BLaER1 treated with 17β-estradiol and CSF1 and Interleukin-3, amounts not matched to agents 10 nM and 100 nM (cell line): ENCODE data around the gene TEN1.

Experiments
- H3K27ac ChIP-seq, 11 experiments: shearing (Covaris generic); formaldehyde crosslinking; 2 replicates each; pipeline ENCODE4 v1.8.1; 2022
- H3K27me3 ChIP-seq, 11 experiments: shearing (Covaris generic); formaldehyde crosslinking; 2 replicates each; pipeline ENCODE4 v1.8.1; 2022
- H3K36me3 ChIP-seq, 11 experiments: shearing (Covaris generic); formaldehyde crosslinking; 2 replicates each; pipeline ENCODE4 v1.8.1; 2022
- H3K4me1 ChIP-seq, 10 experiments: shearing (Covaris generic); formaldehyde crosslinking; 2 replicates each; pipeline ENCODE4 v1.8.1; 2022
- H3K4me2 ChIP-seq, 11 experiments: shearing (Covaris generic); formaldehyde crosslinking; 2 replicates each; pipeline ENCODE4 v1.8.1; 2022
- H3K4me3 ChIP-seq, 10 experiments: shearing (Covaris generic); formaldehyde crosslinking; 2 replicates each; pipeline ENCODE4 v1.8.1; 2022
- H3K9ac ChIP-seq, 11 experiments: shearing (Covaris generic); formaldehyde crosslinking; 2 replicates each; pipeline ENCODE4 v1.8.1; 2022
- H3K9me3 ChIP-seq, 11 experiments: shearing (Covaris generic); formaldehyde crosslinking; replicated peaks in 1 of 11; 2 replicates each; pipeline ENCODE4 v1.8.1; 2022
- H4K20me1 ChIP-seq, 11 experiments: shearing (Covaris generic); formaldehyde crosslinking; 2 replicates each; pipeline ENCODE4 v1.8.1; 2022
- Cebpa-rat ChIP-seq, 11 experiments: shearing (Covaris generic); IDR thresholded peaks; 2 replicates each; pipeline ENCODE4 v1.8.1; 2022

TEN1 gene

DNA sequence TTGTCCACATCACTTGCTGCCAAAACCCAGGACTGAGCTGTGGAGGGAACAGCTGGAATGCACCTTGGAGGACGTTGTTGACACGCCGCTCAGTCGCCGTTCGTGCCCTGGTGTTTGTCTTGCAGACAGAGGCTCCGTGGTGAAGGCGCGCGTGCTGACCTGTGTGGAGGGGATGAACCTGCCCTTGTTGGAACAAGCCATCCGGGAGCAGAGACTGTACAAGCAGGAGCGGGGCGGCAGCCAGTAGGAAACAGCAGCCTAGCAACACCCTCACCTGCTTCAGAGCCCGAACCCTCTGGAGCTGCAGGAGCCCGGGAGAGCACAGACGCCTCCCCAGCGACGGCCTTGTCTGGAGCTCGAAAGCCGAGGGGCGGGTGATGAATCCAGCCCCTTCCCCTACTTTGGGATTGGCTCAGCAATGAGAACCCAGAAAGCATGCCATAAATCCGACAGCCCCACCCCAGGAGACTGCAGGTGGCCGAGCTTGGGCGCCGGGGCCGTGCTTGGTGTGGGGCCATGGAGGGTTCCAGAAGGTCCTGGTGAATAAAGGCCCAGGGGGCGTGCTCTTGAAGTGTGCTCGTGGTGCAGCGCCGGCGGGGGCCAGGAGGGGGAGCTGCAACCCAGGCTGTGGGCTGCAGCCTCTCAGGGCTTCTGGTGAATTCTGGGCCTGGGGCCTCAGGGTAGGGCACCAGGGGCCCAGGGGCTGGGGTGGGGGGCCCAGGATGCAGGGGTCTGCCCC lies 21.1 kb downstream of the TEN1 start:
- Histone ChIP-seq H3K9me3 (no peaks in the 10 kb centered on the region), H3K27me3 (no peaks in the 10 kb centered on the region), H3K4me1 (peaks cover 35 to 51% (median 42%) of the 10 kb centered on the region in 10 experiments), H3K27ac (peak overlapping the region in 2 of 11 experiments; percentile 11 to 18; a peak in 1 of 22 replicates), H3K4me2 (peak overlapping the region in 3 of 11 experiments; percentile 12 to 21 (median 17); a peak in 2 of 22 replicates), H3K36me3 (peaks cover 15 to 59% (median 37%) of the 10 kb centered on the region in 11 experiments; a peak in 17 of 22 replicates), H4K20me1 (no peaks in the 10 kb centered on the region), H3K9ac (peak overlapping the region in 1 of 11 experiments; percentile 49; a peak in 1 of 22 replicates), H3K4me3 (no peak overlapping the region)
- TF ChIP-seq Cebpa-rat (IDR thresholded peaks at IDR 0.05): no peak

DNA sequence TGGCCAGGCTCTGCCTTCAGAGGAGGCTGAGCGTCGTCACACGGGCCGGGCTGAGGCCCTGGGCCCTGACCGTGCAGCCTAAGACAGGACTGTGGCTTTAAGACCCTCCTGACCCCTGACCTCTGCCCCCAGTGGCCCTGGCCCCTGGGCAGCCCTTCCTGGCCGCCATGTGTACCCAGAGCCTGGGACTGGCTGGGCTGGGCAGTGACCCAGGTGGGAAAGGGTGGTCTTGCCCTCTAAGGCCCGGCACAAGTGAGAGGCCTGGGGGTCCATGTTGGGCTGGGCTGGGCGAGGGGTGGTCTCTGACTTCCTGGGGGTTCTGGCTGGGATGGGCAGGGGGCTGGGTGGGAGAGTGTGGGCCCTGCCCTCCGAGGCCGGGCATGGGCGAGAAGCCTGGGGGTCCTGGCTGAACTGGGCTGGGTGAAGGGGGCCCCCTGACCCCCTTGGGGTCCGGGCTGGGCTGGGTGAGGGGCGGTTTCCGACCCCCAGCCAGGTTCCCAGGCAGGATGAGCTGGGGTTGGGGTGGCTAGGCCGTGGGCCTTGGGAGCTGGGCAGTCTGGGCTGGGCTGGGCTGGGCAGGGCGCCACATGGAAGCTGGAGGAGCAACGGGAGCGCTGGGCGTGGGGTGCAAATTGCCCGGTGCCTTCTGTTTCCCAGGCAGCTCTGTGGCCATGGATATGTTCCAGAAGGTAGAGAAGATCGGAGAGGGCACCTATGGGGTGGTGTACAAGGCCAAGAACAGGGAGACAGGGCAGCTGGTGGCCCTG lies 21.9 kb downstream of the TEN1 start, which contains the start of gene CDK3:
TSS of gene CDK3 (plus strand) at position 101 of the 767 bp plus-strand sequence. CDS start at position 672, 571 bp downstream.
- no peaks in the 10 kb centered on the region for H3K27me3 ChIP-seq
- H3K27ac ChIP-seq: peak within 1 kb of the TSS in 3 of 11 experiments; percentile 18 to 23 (median 18); a peak in 1 of 22 replicates
- no peaks in the 10 kb centered on the region for H4K20me1 ChIP-seq
- H3K36me3 ChIP-seq: peaks cover 14 to 52% (median 31%) of the 10 kb centered on the region in 11 experiments; a peak in 17 of 22 replicates
- H3K4me3 ChIP-seq: no peak within 1 kb of the TSS
- no peaks in the 10 kb centered on the region for H3K9me3 ChIP-seq
- H3K9ac ChIP-seq: peak within 1 kb of the TSS in 1 of 11 experiments; percentile 49; a peak in 2 of 22 replicates
- peak within 1 kb of the TSS in 3 of 11 experiments; percentile 12 to 21 (median 17); a peak in 2 of 22 replicates for H3K4me2 ChIP-seq
- TF ChIP-seq Cebpa-rat (IDR thresholded peaks at IDR 0.05): no peak
- peaks cover 29 to 52% (median 45%) of the 10 kb centered on the region in 10 experiments for H3K4me1 ChIP-seq

DNA sequence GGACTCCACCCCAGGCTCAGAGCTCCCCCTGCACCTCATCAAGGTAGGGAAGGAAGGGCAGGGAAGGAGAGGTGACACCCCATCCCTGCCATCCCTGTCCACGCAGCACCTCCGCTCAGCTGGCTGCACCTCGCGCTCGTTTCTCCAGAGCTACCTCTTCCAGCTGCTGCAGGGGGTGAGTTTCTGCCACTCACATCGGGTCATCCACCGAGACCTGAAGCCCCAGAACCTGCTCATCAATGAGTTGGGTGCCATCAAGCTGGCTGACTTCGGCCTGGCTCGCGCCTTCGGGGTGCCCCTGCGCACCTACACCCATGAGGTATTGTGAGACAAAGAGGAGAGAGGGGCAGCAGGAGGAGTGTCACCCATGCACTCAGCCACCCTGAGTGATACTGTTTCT lies 23.1 kb downstream of the TEN1 start:
- Histone ChIP-seq H3K4me2 (no peak overlapping the region), H3K4me1 (peaks cover 18 to 52% (median 44%) of the 10 kb centered on the region in 10 experiments), H3K4me3 (no peak overlapping the region), H3K27ac (no peak overlapping the region), H3K9me3 (no peaks in the 10 kb centered on the region), H3K9ac (no peak overlapping the region), H3K36me3 (peaks cover 14 to 51% (median 30%) of the 10 kb centered on the region in 11 experiments; a peak in 17 of 22 replicates), H4K20me1 (no peaks in the 10 kb centered on the region), H3K27me3 (no peaks in the 10 kb centered on the region)
- TF ChIP-seq Cebpa-rat (IDR thresholded peaks at IDR 0.05): no peak

DNA sequence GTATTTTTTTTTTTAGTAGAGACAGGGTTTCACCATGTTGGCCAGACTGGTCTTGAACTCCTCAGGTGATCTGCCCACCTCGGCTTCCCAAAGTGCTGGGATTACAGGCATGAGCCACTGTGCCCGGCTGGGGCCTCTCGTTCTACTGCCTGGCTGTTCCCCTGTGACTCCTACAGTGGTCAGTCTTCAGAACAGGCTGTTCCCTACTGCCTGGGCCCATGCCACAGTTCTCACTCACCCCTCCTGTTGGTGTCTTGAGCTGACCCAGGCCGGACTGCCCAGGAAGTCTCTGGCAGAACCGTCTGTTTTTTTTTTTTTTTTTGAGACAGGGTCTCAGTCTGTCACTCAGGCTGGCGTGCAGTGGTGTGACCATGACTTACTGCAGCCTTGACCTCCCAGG lies 24.9 kb downstream of the TEN1 start:
- Histone ChIP-seq H3K36me3 (peaks cover 14 to 50% (median 30%) of the 10 kb centered on the region in 11 experiments; a peak in 17 of 22 replicates), H3K9ac (peak overlapping the region in 2 of 11 experiments; percentile 68 to 74; a peak in 1 of 22 replicates), H3K27ac (peak overlapping the region in 2 of 11 experiments; percentile 84 to 87; a peak in 4 of 22 replicates), H3K9me3 (no peaks in the 10 kb centered on the region), H4K20me1 (no peaks in the 10 kb centered on the region), H3K4me2 (no peak overlapping the region), H3K4me3 (no peak overlapping the region), H3K27me3 (no peaks in the 10 kb centered on the region), H3K4me1 (peaks cover 0 to 47% (median 29%) of the 10 kb centered on the region in 10 experiments; a peak in 18 of 20 replicates)
- TF ChIP-seq Cebpa-rat (IDR thresholded peaks at IDR 0.05): no peak

DNA sequence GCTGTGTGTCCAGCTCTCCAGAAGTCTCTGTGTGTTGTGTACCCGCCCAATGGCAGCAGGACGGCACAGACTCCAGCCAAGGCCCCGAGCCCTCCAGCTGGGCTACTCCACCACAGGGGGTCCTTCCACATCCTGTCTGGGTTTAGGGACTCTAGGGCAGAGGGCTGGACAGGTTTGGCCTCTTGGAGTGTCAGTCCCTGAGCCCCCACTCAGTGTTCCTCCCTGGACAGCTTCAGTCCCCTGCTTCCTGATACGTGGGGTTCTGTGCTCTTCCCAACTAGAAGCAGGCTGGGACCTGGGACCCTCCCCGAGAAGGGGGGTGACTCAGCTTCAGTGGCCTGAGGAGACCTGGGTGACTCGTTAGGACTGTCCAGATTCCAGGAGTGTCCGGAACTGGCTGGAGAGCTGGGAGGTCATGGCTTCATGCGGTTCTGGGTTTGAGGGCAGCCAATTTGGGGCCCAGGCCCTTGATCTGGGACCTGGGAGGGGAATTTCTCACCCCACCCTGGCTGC lies 25.8 kb downstream of the TEN1 start:
- Histone ChIP-seq H3K4me2 (peak overlapping the region in 9 of 11 experiments; percentile 20 to 78 (median 58); a peak in 16 of 22 replicates), H3K27ac (peak overlapping the region in 8 of 11 experiments; percentile 2 to 87 (median 76); a peak in 15 of 22 replicates)
- no peak for TF ChIP-seq Cebpa-rat (IDR thresholded peaks at IDR 0.05)

DNA sequence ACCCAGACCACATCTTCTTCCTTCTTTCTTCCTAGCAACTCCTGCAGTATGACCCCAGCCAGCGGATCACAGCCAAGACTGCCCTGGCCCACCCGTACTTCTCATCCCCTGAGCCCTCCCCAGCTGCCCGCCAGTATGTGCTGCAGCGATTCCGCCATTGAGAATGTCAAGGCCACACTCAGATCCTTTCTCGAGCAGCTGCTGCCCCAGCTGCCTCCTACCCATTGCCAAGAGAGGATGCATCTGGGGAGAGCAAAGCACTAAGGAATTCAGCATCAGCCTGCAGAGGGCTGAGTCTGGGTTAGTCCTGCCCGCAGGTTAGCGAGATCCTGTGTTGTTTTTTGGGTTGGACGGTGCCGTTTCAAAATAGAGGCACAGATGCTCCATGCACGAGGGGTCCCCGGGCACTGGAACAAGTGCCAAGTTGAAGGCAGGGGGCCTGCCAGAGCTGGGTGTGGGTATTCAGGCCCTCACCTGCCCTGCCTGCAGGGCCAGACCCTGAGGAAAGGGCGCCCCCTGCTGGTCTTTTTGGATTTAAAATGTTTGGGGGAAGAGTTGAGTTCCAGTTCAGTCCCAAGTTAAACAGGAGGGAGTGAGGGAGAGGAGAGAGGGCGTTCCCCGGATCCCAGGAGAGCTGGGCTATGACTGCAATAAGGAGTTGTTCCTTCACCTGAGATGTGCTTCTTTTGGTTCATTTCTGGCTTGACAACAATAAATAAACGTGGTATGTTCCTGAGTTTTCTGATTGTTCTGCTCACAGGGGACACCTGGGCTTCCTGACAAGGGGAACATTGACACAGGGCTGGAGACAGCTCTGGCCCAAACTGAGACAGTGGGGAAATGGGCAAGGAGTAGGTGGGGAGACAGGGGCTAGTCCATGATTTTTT lies 26.5 kb downstream of the TEN1 start:
- no peak overlapping the region for H3K4me3 ChIP-seq
- peak overlapping the region in 8 of 11 experiments; percentile 2 to 87 (median 76); a peak in 15 of 22 replicates for H3K27ac ChIP-seq
- peaks cover 0 to 57% (median 36%) of the 10 kb centered on the region in 10 experiments; a peak in 17 of 20 replicates for H3K4me1 ChIP-seq
- peak overlapping the region in 8 of 11 experiments; percentile 8 to 75 (median 63); a peak in 14 of 22 replicates for H3K9ac ChIP-seq
- H3K27me3 ChIP-seq: no peaks in the 10 kb centered on the region
- H3K4me2 ChIP-seq: peak overlapping the region in 9 of 11 experiments; percentile 20 to 78 (median 58); a peak in 15 of 22 replicates
- no peaks in the 10 kb centered on the region for H3K9me3 ChIP-seq
- peaks cover 9 to 37% (median 23%) of the 10 kb centered on the region in 11 experiments; a peak in 16 of 22 replicates for H3K36me3 ChIP-seq
- TF ChIP-seq Cebpa-rat (IDR thresholded peaks at IDR 0.05): no peak
- H4K20me1 ChIP-seq: no peaks in the 10 kb centered on the region

More for the DNA sequence above, 25.8 kb downstream of the TEN1 start:
- Histone ChIP-seq H3K9me3 (no peaks in the 10 kb centered on the region), H3K27me3 (no peaks in the 10 kb centered on the region), H3K36me3 (peaks cover 14 to 42% (median 29%) of the 10 kb centered on the region in 11 experiments; a peak in 17 of 22 replicates), H3K4me1 (peaks cover 0 to 56% (median 33%) of the 10 kb centered on the region in 10 experiments; a peak in 18 of 20 replicates), H3K9ac (peak overlapping the region in 8 of 11 experiments; percentile 8 to 75 (median 63); a peak in 14 of 22 replicates), H3K4me3 (no peak overlapping the region), H4K20me1 (no peaks in the 10 kb centered on the region)

DNA sequence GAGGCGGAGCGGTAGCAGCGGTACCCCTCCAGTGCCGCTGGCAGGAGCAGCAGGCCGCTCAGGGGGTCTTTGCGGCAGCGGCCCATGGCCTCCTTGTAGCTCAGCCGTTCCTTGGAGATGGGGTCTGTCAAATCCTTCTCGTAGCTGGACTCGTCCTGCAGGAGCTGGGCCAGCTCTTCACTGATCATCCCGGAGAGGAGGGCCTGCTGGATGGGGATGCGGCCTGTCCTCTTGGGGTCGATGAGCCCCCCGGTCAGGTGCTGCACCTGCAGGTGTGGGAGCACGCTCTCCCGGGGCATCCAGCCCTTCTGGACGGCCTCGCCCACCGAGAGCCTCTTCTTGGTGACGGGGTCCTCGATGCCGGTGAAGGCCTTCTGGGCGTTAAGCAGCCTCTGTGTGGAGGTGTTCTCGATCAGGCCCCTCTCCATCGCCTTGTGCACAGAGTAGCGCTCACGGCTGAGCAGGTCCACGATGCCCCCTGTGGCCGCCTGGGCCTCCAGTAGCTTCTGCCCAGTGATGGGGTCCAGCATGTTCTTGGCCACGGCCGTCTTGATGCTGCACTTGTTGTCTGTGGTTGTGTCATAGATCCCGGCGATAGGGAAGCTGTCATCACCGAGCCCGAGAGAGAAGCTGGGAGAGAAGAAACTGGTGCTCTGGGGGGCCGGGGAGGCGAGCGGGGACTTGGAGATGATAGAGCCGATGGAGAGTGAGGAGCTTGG lies 28.2 kb downstream of the TEN1 start:
- H3K4me1 ChIP-seq: peaks cover 0 to 65% (median 40%) of the 10 kb centered on the region in 10 experiments; a peak in 17 of 20 replicates
- no peak overlapping the region for H3K4me3 ChIP-seq
- H3K27ac ChIP-seq: peak overlapping the region in 4 of 11 experiments; percentile 81 to 87 (median 83); a peak in 2 of 22 replicates
- TF ChIP-seq Cebpa-rat (IDR thresholded peaks at IDR 0.05): no peak
- no peaks in the 10 kb centered on the region for H3K27me3 ChIP-seq
- peak overlapping the region in 7 of 11 experiments; percentile 15 to 75 (median 68); a peak in 3 of 22 replicates for H3K9ac ChIP-seq
- H3K36me3 ChIP-seq: peaks cover under 1 to 25% (median 12%) of the 10 kb centered on the region in 11 experiments; a peak in 12 of 22 replicates
- H3K9me3 ChIP-seq: no peaks in the 10 kb centered on the region
- H4K20me1 ChIP-seq: no peaks in the 10 kb centered on the region
- 0 out of 22 replicates have a peak overlapping the region, but pooled peaks of 1 of the 11 experiments have one; percentile 74 for H3K4me2 ChIP-seq
